Brain microvascular endothelial cell (primary cell): ENCODE data around the gene TLCD2.
"Not testable (repeated sequence)": the region's sequence is repeated elsewhere in the genome, so short reads cannot be mapped to it uniquely, and the experiment has no call there.

Experiments used
- DNase-seq: peaks from one replicate; pipeline ENCODE4 v3.0.0-alpha.2; 2020
- H3K27ac ChIP-seq: fragments of 250-450 bp; sonication (Bioruptor Pico); 2 replicates; pipeline ENCODE4 v1.5.1; 2020; ENCODE audit warnings: mild to moderate bottlenecking, moderate library complexity
- H3K27me3 ChIP-seq: fragments of 250-450 bp; sonication (Bioruptor Pico); replicated peaks from 2 replicates; pipeline ENCODE4 v1.5.1; 2020; ENCODE audit warnings: mild to moderate bottlenecking
- H3K36me3 ChIP-seq: fragments of 250-450 bp; sonication (Bioruptor Pico); replicated peaks from 2 replicates; pipeline ENCODE4 v1.5.1; 2020; ENCODE audit warnings: mild to moderate bottlenecking
- H3K4me3 ChIP-seq: 2 replicates; pipeline ENCODE4 v1.5.1; 2011; ENCODE audit warnings: low read depth, mild to moderate bottlenecking, control low read depth, low read length, moderate library complexity
- in situ Hi-C: cut with HindIII; loops from 2 replicates; pipeline ENCODE4 v1.10.0; 2017; ENCODE audit warnings: low sequenced_read_pairs, low pct_ligation_motif_present
- TF ChIP-seq, protein P1 (sequence below): IDR thresholded peaks from 2 replicates; pipeline ENCODE4 v1.5.1; 2011; ENCODE audit warnings: low read depth, mild to moderate bottlenecking, moderate library complexity, low read length, control low read depth, inconsistent platforms; ENCODE audit errors: missing control alignments

TLCD2 gene

DNA sequence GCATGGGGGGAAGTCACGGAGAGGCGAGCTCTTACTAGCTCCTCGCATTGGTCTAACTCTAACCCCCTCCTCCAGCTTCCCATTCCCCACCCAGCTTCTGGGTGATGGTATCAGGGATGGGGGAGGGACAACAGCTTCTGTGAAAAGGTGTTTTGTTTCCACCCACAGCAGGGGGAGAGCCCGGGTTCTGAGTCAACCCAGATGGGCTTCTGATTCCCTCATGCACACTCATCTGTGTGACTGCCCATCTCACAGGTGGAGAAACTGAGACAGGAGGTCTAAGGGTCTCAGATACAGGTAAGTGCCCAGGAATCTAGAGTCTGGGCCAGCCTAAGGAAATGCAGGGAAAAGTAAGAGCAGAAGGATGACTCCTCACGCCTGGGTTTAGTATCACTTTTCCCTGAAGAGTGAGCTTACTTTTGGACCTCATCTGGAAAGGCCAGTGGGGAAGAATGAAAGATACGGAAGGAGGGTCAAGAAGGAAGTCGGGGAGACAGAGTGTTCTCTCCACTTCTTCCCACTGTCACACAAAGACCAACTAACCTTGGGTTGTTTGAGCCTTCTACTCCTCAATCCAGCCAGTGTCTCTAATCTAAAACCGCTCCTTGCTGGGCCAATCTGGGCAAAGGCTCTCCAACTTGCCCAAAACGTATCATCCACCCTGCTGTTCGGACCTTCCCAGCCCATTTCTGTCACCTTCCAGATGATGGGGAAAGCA is 3.1 kb upstream of the TLCD2 start:
- Histone ChIP-seq H3K4me3 (peak overlapping the region; percentile 75), H3K36me3 (peaks cover 44% of the 10 kb centered on the region), H3K27me3 (no peaks in the 10 kb centered on the region), H3K27ac (peak overlapping the region; percentile 97)
- TF ChIP-seq, protein P1, sequence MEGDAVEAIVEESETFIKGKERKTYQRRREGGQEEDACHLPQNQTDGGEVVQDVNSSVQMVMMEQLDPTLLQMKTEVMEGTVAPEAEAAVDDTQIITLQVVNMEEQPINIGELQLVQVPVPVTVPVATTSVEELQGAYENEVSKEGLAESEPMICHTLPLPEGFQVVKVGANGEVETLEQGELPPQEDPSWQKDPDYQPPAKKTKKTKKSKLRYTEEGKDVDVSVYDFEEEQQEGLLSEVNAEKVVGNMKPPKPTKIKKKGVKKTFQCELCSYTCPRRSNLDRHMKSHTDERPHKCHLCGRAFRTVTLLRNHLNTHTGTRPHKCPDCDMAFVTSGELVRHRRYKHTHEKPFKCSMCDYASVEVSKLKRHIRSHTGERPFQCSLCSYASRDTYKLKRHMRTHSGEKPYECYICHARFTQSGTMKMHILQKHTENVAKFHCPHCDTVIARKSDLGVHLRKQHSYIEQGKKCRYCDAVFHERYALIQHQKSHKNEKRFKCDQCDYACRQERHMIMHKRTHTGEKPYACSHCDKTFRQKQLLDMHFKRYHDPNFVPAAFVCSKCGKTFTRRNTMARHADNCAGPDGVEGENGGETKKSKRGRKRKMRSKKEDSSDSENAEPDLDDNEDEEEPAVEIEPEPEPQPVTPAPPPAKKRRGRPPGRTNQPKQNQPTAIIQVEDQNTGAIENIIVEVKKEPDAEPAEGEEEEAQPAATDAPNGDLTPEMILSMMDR, result no peak
- in situ Hi-C loops, result loop anchor here (10.0 kb wide), 1 partner anchor 71 kb away; no protein-coding TSS in a partner anchor
- DNase-seq, result no peak

DNA sequence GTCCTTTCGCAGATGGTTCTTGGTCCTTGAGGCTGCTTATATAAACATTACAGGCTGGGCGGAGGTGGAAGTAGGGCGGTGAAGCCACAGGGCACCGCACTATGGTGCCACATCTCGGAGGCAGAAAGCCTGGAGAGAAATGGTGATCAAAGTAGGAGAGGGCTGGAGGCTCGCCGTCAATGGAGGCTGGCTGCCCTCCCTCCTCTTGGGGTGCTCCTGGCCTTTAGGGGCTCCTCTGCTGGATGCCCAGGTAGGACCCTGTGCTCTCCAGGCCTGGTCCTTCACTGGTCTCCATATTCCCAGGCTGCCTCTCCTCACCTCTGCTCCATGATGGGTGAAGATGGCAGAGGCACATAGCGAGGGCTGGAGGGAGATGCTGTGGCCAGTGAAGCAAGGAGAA is 2.1 kb upstream of the TLCD2 start:
- Histone ChIP-seq H3K27ac (no peak overlapping the region), H3K36me3 (peaks cover 44% of the 10 kb centered on the region), H3K27me3 (no peaks in the 10 kb centered on the region), H3K4me3 (peak overlapping the region; percentile 75)
- in situ Hi-C loops, result loop anchor here (10.0 kb wide), 1 partner anchor 73 kb away; no protein-coding TSS in a partner anchor
- DNase-seq, result no peak
- TF ChIP-seq, protein P1, result no peak

DNA sequence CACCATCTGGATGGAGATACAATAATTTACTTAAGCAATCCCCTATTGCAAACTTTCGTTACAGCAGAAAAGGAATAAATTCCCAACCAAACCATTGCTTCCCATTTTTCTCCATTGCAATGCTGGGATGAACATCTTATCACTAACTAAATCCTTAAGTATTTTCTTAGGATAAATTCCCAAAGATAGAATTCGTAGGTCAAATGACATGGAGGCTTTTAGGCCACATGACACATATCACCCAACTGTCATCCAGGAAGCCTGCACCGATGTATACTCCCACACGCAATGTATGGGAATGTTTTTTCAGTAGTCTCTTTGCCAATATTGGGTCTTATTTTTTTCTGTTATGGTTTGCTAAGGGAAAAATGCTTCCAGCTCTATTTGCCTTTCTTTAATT is 1.6 kb upstream of the TLCD2 start:
- in situ Hi-C loops, result loop anchor here (10.0 kb wide), 1 partner anchor 73 kb away; no protein-coding TSS in a partner anchor
- no peak for DNase-seq
- no peak overlapping the region for H3K27ac ChIP-seq
- H3K4me3 ChIP-seq, result no peak overlapping the region
- no peaks in the 10 kb centered on the region for H3K27me3 ChIP-seq
- peaks cover 44% of the 10 kb centered on the region for H3K36me3 ChIP-seq
- TF ChIP-seq, protein P1, result no peak

DNA sequence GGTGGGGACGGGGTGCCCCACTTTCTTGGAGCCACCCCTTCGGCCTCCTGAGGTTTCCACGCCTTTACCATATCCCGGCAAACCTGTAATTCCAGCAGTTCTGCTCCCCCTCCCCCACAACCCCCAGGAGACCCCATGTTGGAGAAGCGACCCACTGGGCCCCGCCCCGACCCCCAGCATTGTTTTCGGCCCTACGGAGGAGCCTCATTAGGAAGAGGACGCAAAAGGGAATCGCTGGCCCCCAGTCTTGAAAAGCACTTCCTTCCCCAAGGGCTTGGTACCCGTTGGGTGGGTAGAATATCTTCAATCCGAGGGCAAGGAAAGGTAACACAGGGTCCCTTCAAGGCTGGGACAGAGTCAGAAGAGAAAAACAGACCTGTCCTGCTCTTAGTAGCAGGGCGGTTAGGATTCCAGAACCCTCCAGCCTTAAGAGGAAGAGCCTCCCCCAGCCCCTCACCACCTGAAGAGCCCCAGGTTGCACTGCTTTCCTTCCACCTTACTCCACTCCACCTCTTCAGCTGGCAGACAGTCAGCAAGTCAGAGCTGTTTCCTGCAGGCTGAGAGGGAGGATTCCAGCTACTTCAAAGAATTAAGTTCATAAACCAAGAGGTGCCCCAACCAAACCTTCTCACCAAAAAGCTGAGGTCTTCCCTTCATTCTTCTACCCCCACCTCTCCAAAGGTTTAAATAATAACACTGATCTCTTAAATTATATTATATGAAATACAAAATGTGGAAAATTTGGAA is 803 bp upstream of the TLCD2 start:
- TF ChIP-seq, protein P1, result no peak
- in situ Hi-C loops, result loop anchor here (10.0 kb wide), 1 partner anchor 74 kb away; no protein-coding TSS in a partner anchor
- peaks cover 44% of the 10 kb centered on the region for H3K36me3 ChIP-seq
- DNase-seq, result no peak
- H3K27me3 ChIP-seq, result no peaks in the 10 kb centered on the region
- no peak overlapping the region for H3K27ac ChIP-seq
- H3K4me3 ChIP-seq, result peak overlapping the region; percentile 55

DNA sequence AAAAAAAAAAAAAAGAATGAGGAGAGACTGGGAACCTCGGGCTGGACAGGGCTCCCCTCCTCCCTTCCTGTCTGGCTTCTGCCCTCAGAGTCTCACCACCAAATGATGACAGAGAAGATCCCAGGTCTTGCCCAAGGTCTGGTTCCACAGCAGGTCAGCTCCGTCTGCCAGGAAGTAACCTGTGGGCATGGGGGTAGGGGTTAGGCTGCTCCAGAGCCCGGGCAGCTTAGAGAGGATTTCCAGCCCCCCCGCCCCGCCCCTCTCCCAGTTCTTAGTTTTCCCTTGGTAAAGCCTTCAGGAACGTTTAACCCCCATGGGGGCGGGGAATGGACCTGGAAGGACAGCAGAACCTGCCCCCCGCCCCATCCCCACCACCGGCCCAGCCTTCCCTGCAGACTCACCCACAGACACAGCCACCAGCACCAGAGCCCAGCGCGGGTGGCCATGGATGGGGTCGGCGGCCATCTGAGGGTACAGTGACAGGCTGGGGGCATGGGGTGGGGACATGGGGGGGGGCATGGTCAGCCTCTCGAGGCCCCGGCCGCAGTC is 700 bp downstream of the TLCD2 start:
- H3K36me3 ChIP-seq, result peaks cover 35% of the 10 kb centered on the region
- no peaks in the 10 kb centered on the region for H3K27me3 ChIP-seq
- peak overlapping the region; percentile 55 for H3K4me3 ChIP-seq
- no peak overlapping the region for H3K27ac ChIP-seq
- in situ Hi-C loops, result no loop called here
- TF ChIP-seq, protein P1, result no peak
- DNase-seq, result no peak

DNA sequence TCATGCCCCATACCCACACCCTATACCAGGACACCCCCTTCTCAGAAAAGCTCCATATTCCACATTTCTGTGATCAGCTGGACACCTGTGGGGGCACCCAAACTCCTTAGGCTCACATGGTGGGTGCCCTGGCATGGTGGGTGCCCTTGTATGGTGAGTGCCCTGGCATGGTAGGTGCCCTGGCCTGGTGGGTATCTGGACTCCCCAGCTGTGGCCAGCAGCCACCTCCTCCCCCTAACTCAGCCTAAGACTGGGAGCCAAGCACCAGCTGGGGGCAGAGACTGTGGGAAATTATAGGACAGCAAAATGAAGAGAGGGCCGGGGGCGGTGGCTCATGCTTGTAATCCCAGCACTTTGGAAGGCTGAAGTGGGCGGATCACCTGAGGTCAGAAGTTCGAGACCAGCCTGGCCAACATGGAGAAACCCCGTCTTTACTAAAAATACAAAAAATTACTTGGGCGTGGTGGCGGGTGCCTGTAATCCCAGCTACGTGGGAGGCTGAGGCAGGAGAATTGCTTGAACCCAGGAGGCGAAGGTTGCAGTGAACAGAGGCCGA is 1.3 kb downstream of the TLCD2 start:
- in situ Hi-C loops, H3K27ac ChIP-seq, H3K27me3 ChIP-seq, DNase-seq, H3K4me3 ChIP-seq: not testable (repeated sequence)
- H3K36me3 ChIP-seq, result peaks cover 29% of the 10 kb centered on the region
